ENCODE measurements around the gene RFX3.
"Not testable (repeated sequence)": the region's sequence is repeated elsewhere in the genome, so short reads cannot be mapped to it uniquely, and the experiment has no call there.

Gene RFX3

GRCh38 chr9:3346549-3346948 lies 179.3 kb downstream of the RFX3 start:
- DNase-seq (ENCODE audit: low spot score), result no peak

DNA sequence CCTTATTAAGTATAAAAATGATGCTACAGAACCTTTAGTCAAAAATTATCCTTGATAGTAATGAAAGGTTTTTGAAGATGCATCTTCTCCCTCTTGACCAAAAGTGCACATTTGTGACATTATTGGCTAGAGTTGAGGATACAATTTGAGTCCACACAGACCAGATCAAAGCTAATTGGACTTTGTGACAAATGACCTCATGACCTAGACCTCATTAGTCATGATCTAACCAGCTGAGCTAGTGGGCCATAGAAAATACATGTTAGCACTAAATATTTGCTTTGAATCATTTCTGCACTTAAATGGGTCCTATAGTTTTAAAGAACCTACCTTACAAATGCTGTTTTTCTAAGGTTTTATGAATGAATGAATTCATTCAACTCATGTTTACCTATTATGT lies 182.1 kb downstream of the RFX3 start:
- DNase-seq (ENCODE audit: low spot score), result no peak

DNA sequence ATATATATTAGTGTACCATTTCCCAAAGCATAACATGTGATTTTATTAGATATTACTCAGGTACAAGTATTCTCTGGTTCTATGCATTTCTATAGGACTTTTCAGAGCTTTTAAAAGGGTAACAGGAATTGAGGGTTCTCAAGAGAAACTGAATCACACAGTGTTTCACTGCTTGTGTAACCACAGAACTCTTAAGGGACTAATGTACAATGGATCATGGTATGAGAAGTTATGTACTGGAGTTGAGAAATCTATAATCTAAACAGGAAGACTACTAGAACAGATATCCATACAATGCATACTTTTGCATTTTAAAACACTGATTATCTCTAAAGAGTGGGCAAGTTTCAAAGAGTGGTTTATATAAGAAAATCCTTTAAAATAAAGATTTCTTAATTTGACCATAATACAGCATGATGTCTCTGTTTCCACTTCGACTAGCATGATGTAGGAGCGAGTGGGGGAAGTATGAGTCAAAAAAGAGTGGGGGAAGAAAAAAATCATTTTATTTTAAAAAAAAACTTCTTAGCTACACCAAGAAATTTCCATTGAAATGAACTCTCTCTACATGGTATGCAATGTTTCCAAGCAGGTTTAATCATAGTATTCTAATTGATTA lies 183.5 kb downstream of the RFX3 start:
- no peak for DNase-seq (ENCODE audit: low spot score)

GRCh38 chr9:3337515-3338225 lies 188.1 kb downstream of the RFX3 start:
- DNase-seq (ENCODE audit: low spot score), result no peak

GRCh38 chr9:3336951-3337350 lies 188.8 kb downstream of the RFX3 start:
- no peak for DNase-seq (ENCODE audit: low spot score)

- DNase-seq (ENCODE audit: low spot score), result no peak
Observed at GRCh38 chr9:3332802-3333201, 193.0 kb downstream of the RFX3 start.

GRCh38 chr9:3331801-3332200 lies 194.0 kb downstream of the RFX3 start:
- DNase-seq (ENCODE audit: low spot score), result peak; percentile 37

DNA sequence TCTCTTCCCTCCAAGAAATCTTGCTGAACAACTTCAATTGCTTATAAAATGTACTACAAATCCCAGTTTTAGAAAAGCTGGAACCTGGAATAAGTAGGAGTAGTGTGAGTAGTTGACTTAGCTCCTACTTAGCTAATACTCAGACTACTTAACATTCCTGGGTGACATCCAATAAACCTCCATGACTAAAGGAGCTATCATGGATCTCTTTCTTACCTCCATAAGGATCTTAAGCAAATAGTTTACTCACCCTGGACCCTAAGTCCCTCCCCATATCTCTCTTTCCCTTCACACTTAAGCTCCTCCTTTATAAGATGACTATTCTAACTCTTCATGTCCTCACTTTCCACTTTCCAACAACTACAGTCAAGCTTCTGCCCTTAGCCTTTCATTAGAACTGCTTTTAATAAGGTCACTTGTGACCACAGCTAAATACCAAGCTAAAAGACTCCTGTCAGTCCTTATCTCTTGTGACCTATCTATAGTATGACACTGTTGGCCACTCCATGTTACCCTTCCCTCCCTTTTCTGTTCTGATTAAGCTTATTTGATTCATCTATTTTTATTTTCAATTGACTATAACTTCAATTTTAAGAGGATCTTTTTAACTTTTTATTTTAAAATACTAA lies 194.9 kb downstream of the RFX3 start:
- DNase-seq (ENCODE audit: low spot score), result no peak

DNA sequence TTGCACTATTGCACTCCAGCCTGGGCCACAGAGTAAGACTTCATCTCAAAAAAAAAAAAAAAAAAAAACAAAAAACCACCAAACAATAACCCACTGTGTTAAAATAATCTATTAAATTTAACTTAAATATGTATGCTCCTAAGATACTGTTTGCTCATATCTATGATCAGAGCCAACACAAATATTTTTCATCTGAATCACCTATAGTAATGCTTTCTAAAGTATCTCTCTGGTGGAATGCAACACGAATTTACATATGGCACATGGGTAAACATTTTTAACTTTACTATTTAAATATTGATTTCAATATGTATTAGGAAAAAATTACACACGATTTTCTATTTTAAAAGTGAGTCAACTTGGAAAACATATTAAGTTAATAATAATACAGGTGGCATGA lies 196.4 kb downstream of the RFX3 start:
- no peak for DNase-seq (ENCODE audit: low spot score)

GRCh38 chr9:3323714-3324113 lies 202.1 kb downstream of the RFX3 start:
- DNase-seq (ENCODE audit: low spot score), result no peak

DNA sequence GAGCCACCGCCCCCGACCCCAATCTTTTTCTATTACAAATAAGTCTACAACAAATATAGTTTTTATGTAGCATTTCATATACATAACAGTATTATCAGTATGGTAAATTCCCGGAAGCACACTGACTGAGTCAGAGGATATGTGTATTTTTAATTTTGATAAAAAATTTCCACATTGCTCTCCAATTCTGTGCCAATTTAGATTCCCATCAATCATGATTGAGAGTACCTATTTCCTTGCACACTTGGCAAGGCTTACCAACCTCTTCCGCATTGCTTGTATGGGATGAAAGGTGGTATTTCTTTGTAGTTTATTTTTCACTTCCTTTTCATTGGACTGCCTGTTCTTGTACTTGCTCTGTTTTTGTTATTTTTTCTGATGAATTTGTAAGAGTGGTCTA lies 204.6 kb downstream of the RFX3 start:
- no peak for DNase-seq (ENCODE audit: low spot score)

DNA sequence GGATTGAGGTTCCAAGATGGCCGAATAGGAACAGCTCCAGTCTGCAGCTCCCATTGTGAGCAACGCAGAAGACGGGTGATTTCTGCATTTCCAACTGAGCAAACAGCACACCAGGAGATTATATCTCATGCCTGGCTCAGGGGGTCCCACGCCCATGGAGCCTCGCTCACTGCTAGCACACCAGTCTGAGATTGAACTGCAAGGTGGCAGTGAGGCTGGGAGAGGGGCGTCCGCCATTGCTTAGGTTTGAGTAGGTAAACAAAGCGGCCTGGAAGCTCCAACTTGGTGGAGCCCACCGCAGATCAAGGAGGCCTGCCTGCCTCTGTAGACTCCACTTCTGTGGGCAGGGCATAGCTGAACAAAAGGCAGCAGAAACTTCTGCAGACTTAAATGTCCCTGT lies 213.2 kb downstream of the RFX3 start:
- DNase-seq (ENCODE audit: low spot score), result not testable (repeated sequence)

DNA sequence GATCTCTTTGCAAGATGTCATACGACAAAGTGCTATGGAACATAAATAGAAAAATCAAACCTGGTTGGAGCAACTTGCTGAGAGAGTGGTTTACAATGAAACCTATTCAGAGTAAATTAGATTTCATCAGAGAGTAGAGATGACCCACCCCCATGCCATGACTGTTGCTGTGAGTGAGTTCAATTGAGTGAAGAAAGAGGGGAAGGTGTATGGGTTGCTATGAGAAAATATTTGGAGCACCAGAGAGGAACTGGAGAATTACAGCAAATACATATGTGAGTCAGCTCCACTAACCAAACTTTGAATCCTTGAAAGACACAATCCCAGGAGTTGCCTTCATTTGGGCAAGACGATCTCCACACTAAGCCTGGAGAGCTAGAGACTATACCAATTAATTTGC lies 217.2 kb downstream of the RFX3 start:
- no peak for DNase-seq (ENCODE audit: low spot score)

DNA sequence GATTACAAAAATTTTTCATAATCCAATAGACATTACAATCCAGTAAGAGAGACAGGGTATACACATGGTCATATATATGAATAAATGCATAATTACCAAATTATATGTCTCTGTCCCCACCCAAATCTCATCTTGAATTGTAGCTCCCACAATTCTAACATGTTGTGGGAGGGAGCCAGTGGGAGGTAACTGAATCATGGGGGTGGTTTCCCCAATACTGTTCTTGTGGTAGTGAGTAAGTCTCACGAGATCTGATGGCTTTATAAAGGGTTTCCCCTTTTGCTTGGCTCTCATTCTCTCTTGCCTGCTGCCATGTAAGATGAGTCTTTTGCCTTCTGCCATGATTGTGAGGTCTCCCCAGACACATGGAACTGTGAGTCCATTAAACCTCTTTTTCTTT lies 221.4 kb downstream of the RFX3 start:
- DNase-seq (ENCODE audit: low spot score), result not testable (repeated sequence)

GRCh38 chr9:3299872-3300271 lies 225.9 kb downstream of the RFX3 start:
- DNase-seq (ENCODE audit: low spot score), result no peak

- DNase-seq (ENCODE audit: low spot score), result peak; percentile 68
Observed at GRCh38 chr9:3296536-3296935, 229.3 kb downstream of the RFX3 start.

- DNase-seq (ENCODE audit: low spot score), result no peak
Observed at GRCh38 chr9:3292311-3292710, 233.5 kb downstream of the RFX3 start.

- DNase-seq (ENCODE audit: low spot score), result no peak
Observed at GRCh38 chr9:3290231-3290840, 235.5 kb downstream of the RFX3 start.

GRCh38 chr9:3288686-3289085 lies 237.1 kb downstream of the RFX3 start:
- no peak for DNase-seq (ENCODE audit: low spot score)

DNA sequence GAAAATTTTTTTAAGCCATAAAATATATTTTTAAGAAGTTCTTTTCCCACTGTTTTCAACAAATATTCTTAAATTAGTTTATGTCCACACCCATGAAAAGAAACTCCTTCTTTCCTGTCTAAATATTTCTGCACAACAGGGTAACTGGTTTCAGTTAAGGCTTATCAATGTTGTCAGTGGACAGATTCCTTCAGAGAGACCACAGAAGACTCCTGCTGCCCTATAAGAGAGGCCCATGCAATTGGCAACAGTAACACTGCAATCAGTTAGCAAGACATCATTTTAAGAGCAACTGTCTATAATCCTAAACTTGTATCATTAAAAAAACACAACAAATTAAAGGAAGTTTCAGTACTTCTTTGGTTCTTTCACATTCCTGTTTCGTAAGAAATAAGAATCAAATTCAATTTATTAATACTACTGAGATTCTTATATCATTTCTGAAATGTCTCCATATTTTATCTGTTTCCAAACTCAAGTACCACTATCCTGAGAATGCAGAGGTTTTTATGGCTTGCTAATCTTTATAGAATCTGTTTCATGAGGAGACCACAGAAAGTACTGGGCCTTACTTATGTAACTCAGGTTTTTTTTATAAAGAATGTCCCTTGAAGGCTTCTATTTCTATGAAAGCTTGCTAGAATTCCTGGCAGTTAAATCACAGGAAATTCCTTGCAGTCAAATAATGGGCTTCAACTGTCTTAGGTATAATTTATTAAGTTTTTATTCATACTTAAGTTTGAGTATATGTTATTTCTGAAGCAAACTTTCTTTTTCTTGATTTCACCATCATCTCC lies 240.2 kb downstream of the RFX3 start:
- no peak for DNase-seq (ENCODE audit: low spot score)

- no peak for DNase-seq (ENCODE audit: low spot score)
Observed at GRCh38 chr9:3282365-3282764, 243.4 kb downstream of the RFX3 start.

DNA sequence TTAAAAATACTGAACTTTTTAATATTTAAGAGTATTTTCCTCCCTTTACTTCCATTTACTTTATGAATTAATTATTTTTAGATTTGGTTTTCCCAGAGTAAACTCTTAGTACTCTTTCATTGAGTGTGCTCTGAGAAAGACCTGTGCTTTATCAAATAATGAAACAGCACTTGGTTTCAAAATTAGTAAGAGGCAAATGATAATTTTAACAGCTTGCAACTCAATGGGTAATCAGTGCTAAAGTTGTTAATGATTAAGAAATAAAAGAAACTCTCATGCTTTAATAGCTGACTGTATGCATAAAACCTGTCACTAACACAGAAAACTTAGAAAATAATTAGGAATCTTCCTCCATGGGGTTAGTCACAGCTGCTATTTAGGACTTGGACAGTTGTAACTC lies 244.4 kb downstream of the RFX3 start:
- no peak for DNase-seq (ENCODE audit: low spot score)
